Fibroblast of lung (primary cell): ENCODE measurements around the gene PCDHA1. TPM values are rescaled to one million over a fixed set of nuclear protein-coding genes. Genes with fewer than 3 reads are reported as not detected.

Source experiments
- DNase-seq, 2 donors: peaks; one replicate each; pipeline versions ENCODE4 v3.0.0 to v3.0.0-alpha.2; 2010; ENCODE audit warnings: low read depth in 2 of 2
- H2AFZ ChIP-seq: 2 replicates; pipeline ENCODE4 v1.5.1; 2012; ENCODE audit warnings: low read length, control low read depth, inconsistent platforms
- H3K27ac ChIP-seq: 2 replicates; pipeline ENCODE4 v1.5.1; 2011; ENCODE audit warnings: low read length, control low read depth; ENCODE audit not compliant: insufficient read depth
- H3K27me3 ChIP-seq: 2 replicates; pipeline ENCODE4 v1.5.1; 2011; ENCODE audit warnings: mild to moderate bottlenecking, low read length; ENCODE audit not compliant: control insufficient read depth, insufficient read depth
- H3K36me3 ChIP-seq: 2 replicates; pipeline ENCODE4 v1.5.1; 2011; ENCODE audit warnings: low read length; ENCODE audit not compliant: control insufficient read depth, insufficient read depth
- H3K4me1 ChIP-seq: 2 replicates; pipeline ENCODE4 v1.5.1; 2011; ENCODE audit warnings: low read length; ENCODE audit not compliant: control insufficient read depth, insufficient read depth; ENCODE audit errors: extremely low read depth
- H3K4me2 ChIP-seq: 2 replicates; pipeline ENCODE4 v1.5.1; 2011; ENCODE audit warnings: low read length, control low read depth; ENCODE audit not compliant: insufficient read depth; ENCODE audit errors: extremely low read depth
- H3K4me3 ChIP-seq, 4 experiments: fragments of 200-600 bp in 1 of 4; sonication (generic) in 1 of 4; replicated peaks in 1 of 4; 2 replicates each; pipeline ENCODE4 v1.5.1; 2011 to 2016; ENCODE audit warnings: low read length in 4 of 4, low read depth in 3 of 4, mild to moderate bottlenecking in 3 of 4, control low read depth in 2 of 4, inconsistent platforms in 1 of 4, mixed read lengths in 1 of 4; ENCODE audit not compliant: insufficient read depth in 1 of 4; ENCODE audit errors: control extremely low read depth in 1 of 4
- H3K79me2 ChIP-seq: 2 replicates; pipeline ENCODE4 v1.5.1; 2012; ENCODE audit warnings: mild to moderate bottlenecking, low read length, inconsistent platforms; ENCODE audit not compliant: control insufficient read depth, insufficient read depth
- H3K9ac ChIP-seq: 2 replicates; pipeline ENCODE4 v1.5.1; 2011; ENCODE audit warnings: mild to moderate bottlenecking, low read length, control low read depth; ENCODE audit not compliant: insufficient read depth
- H3K9me3 ChIP-seq: 2 replicates; pipeline ENCODE4 v1.5.1; 2012; ENCODE audit warnings: low read depth, low read length; ENCODE audit not compliant: control insufficient read depth, insufficient read depth
- H4K20me1 ChIP-seq: 2 replicates; pipeline ENCODE4 v1.5.1; 2011; ENCODE audit warnings: low read length; ENCODE audit not compliant: control insufficient read depth, insufficient read depth; ENCODE audit errors: extremely low read depth
- CTCF ChIP-seq, 2 donors: IDR thresholded peaks in 1 of 2; conservative IDR thresholded peaks in 1 of 2; 1 replicate in 1 of 2; 2 replicates in 1 of 2; pipeline ENCODE4 v1.5.1; 2011 to 2012; ENCODE audit warnings: low read length in 2 of 2, control low read depth in 1 of 2, inconsistent platforms in 1 of 2, low read depth in 1 of 2, mild to moderate bottlenecking in 1 of 2
- EZH2 ChIP-seq: IDR thresholded peaks from 2 replicates; pipeline ENCODE4 v1.5.1; 2012; ENCODE audit warnings: low read length, control low read depth, mild to moderate bottlenecking; ENCODE audit errors: missing control alignments
- polyA plus RNA-seq, 2 donors: library from polyadenylated mRNA; depleted of rRNA in 1 of 2; stranded (reverse) in 1 of 2; unstranded in 1 of 2; fragments of >200 nt; gene quantifications; 2 replicates each; pipeline ENCODE4 v1.2.1, GENCODE V29; 2011 to 2012; ENCODE audit warnings: missing spikeins in 1 of 2
- total RNA-seq: library from RNA; depleted of rRNA; stranded (reverse); fragments of >200 nt; gene quantifications from 2 replicates; pipeline ENCODE4 v1.2.1, GENCODE V29; 2014

PCDHA1 gene
- total and polyA plus RNA-seq, 2 donors (not counting 1 experiment from before 2014, with no cell fraction given) = under 0.01 to 0.12 TPM

- no peaks in the 10 kb centered on the region for H3K79me2 ChIP-seq
- no peak overlapping the region for H2AFZ ChIP-seq
- H3K4me2 ChIP-seq = no peak overlapping the region
- H4K20me1 ChIP-seq = no peaks in the 10 kb centered on the region
- no peaks in the 10 kb centered on the region for H3K27me3 ChIP-seq
- TF ChIP-seq CTCF (conservative IDR thresholded peaks at IDR 0.05 in 1 of 2, IDR thresholded peaks at IDR 0.05 in 1 of 2; ENCODE audit: low read depth in 1 of 2, low read length in 2 of 2) (no peak), EZH2 (no peak)
- no peak overlapping the region for H3K9ac ChIP-seq
- H3K9me3 ChIP-seq = no peaks in the 10 kb centered on the region
- no peaks in the 10 kb centered on the region for H3K36me3 ChIP-seq
- no peak overlapping the region for H3K27ac ChIP-seq
- no peak overlapping the region for H3K4me3 ChIP-seq
- no peak for DNase-seq
- H3K4me1 ChIP-seq = no peaks in the 10 kb centered on the region
Observed at GRCh38 chr5:140883373-140883772, 97.4 kb downstream of the PCDHA1 start.

- no peak overlapping the region for H2AFZ ChIP-seq
- no peak for TF ChIP-seq CTCF (conservative IDR thresholded peaks at IDR 0.05 in 1 of 2, IDR thresholded peaks at IDR 0.05 in 1 of 2; ENCODE audit: low read depth in 1 of 2, low read length in 2 of 2)
- TF ChIP-seq EZH2 = no peak
- no peak for DNase-seq
- no peak overlapping the region for H3K9ac ChIP-seq
- H3K9me3 ChIP-seq = no peaks in the 10 kb centered on the region
- H3K27ac ChIP-seq = no peak overlapping the region
- H4K20me1 ChIP-seq = no peaks in the 10 kb centered on the region
- no peaks in the 10 kb centered on the region for H3K27me3 ChIP-seq
- H3K4me1 ChIP-seq = no peaks in the 10 kb centered on the region
- no peak overlapping the region for H3K4me3 ChIP-seq
- no peaks in the 10 kb centered on the region for H3K36me3 ChIP-seq
- H3K4me2 ChIP-seq = no peak overlapping the region
- H3K79me2 ChIP-seq = no peaks in the 10 kb centered on the region
Observed at GRCh38 chr5:140883927-140884697, 98.2 kb downstream of the PCDHA1 start.

- no peak for TF ChIP-seq EZH2
- no peak for TF ChIP-seq CTCF (conservative IDR thresholded peaks at IDR 0.05 in 1 of 2, IDR thresholded peaks at IDR 0.05 in 1 of 2; ENCODE audit: low read depth in 1 of 2, low read length in 2 of 2)
- H3K4me2 ChIP-seq = no peak overlapping the region
- H3K9ac ChIP-seq = no peak overlapping the region
- no peaks in the 10 kb centered on the region for H3K27me3 ChIP-seq
- no peak for DNase-seq
- H4K20me1 ChIP-seq = no peaks in the 10 kb centered on the region
- no peak overlapping the region for H3K27ac ChIP-seq
- H2AFZ ChIP-seq = no peak overlapping the region
- no peaks in the 10 kb centered on the region for H3K9me3 ChIP-seq
- H3K79me2 ChIP-seq = no peaks in the 10 kb centered on the region
- no peak overlapping the region for H3K4me3 ChIP-seq
- H3K4me1 ChIP-seq = no peaks in the 10 kb centered on the region
- H3K36me3 ChIP-seq = no peaks in the 10 kb centered on the region
Observed at GRCh38 chr5:140916325-140916724, 130.4 kb downstream of the PCDHA1 start.
